Chondrocyte (in vitro differentiated cells): ENCODE data around the gene MYOM1. TPM values are rescaled to one million over a fixed set of nuclear protein-coding genes. Genes with fewer than 3 reads are reported as not detected.

Experiments used
- DNase-seq: peaks from one replicate; pipeline ENCODE4 v3.0.0; 2021; ENCODE audit warnings: mixed read lengths, low spot score
- H3K27ac Mint-ChIP-seq: one replicate; pipeline ENCODE4 v1.8.0; 2021; ENCODE audit warnings: mild to moderate bottlenecking, moderate library complexity, mixed read lengths; ENCODE audit not compliant: unreplicated experiment
- H3K27me3 Mint-ChIP-seq: 2 replicates; pipeline ENCODE4 v1.8.0; 2021; ENCODE audit warnings: low read depth, mixed read lengths
- H3K36me3 Mint-ChIP-seq: 2 replicates; pipeline ENCODE4 v1.8.0; 2021; ENCODE audit warnings: low read depth, mixed read lengths
- H3K4me1 Mint-ChIP-seq: 2 replicates; pipeline ENCODE4 v1.8.0; 2021; ENCODE audit warnings: low read depth, mild to moderate bottlenecking, mixed read lengths
- H3K4me3 Mint-ChIP-seq: one replicate; pipeline ENCODE4 v1.8.0; 2021; ENCODE audit warnings: mild to moderate bottlenecking, moderate library complexity, mixed read lengths; ENCODE audit not compliant: unreplicated experiment
- H3K9me3 Mint-ChIP-seq: 2 replicates; pipeline ENCODE4 v1.8.0; 2021; ENCODE audit warnings: low read depth, mixed read lengths
- CTCF ChIP-seq: fragments of 200-600 bp; sonication (generic); IDR thresholded peaks from 2 replicates; pipeline ENCODE4 v1.5.0; 2021; ENCODE audit warnings: antibody characterized with exemption, mild to moderate bottlenecking, moderate library complexity
- total RNA-seq: library from RNA; stranded (reverse); gene quantifications from 3 replicates; pipeline ENCODE4 v1.2.1, GENCODE V29; 2021

MYOM1 gene
- total RNA-seq, 1 donor from 2014 or later = 1.5 TPM

GRCh38 chr18:3159830-3160229 lies 59.9 kb downstream of the MYOM1 start:
- Mint-ChIP-seq H3K27ac (no peak overlapping the region), H3K4me1 (peaks cover 17% of the 10 kb centered on the region), H3K27me3 (no peaks in the 10 kb centered on the region), H3K4me3 (no peak overlapping the region), H3K9me3 (no peaks in the 10 kb centered on the region), H3K36me3 (no peaks in the 10 kb centered on the region)
- no peak for TF ChIP-seq CTCF
- DNase-seq = no peak

- Mint-ChIP-seq H3K36me3 (no peaks in the 10 kb centered on the region), H3K4me1 (peaks cover 32% of the 10 kb centered on the region), H3K27ac (no peak overlapping the region), H3K4me3 (no peak overlapping the region), H3K9me3 (no peaks in the 10 kb centered on the region), H3K27me3 (no peaks in the 10 kb centered on the region)
- no peak for DNase-seq
- no peak for TF ChIP-seq CTCF
These were observed 62.2 kb downstream of the MYOM1 start for GRCh38 chr18:3157606-3158005.

- no peaks in the 10 kb centered on the region for H3K36me3 Mint-ChIP-seq
- no peak overlapping the region for H3K4me3 Mint-ChIP-seq
- no peak for DNase-seq
- H3K9me3 Mint-ChIP-seq = no peaks in the 10 kb centered on the region
- H3K27me3 Mint-ChIP-seq = no peaks in the 10 kb centered on the region
- H3K4me1 Mint-ChIP-seq = peaks cover 32% of the 10 kb centered on the region
- TF ChIP-seq CTCF = no peak
- no peak overlapping the region for H3K27ac Mint-ChIP-seq
These were observed 62.7 kb downstream of the MYOM1 start for GRCh38 chr18:3157086-3157485.

GRCh38 chr18:3156325-3156640 lies 63.5 kb downstream of the MYOM1 start:
- no peak for DNase-seq
- Mint-ChIP-seq H3K27me3 (no peaks in the 10 kb centered on the region), H3K27ac (peak overlapping the region; percentile 88), H3K9me3 (no peaks in the 10 kb centered on the region), H3K4me1 (peaks cover 35% of the 10 kb centered on the region), H3K36me3 (no peaks in the 10 kb centered on the region), H3K4me3 (no peak overlapping the region)
- no peak for TF ChIP-seq CTCF

- no peaks in the 10 kb centered on the region for H3K9me3 Mint-ChIP-seq
- H3K36me3 Mint-ChIP-seq = no peaks in the 10 kb centered on the region
- peaks cover 35% of the 10 kb centered on the region for H3K4me1 Mint-ChIP-seq
- no peak overlapping the region for H3K4me3 Mint-ChIP-seq
- TF ChIP-seq CTCF = no peak
- H3K27me3 Mint-ChIP-seq = no peaks in the 10 kb centered on the region
- DNase-seq = no peak
- no peak overlapping the region for H3K27ac Mint-ChIP-seq
These were observed 65.6 kb downstream of the MYOM1 start for GRCh38 chr18:3154214-3154613.
